Stimulated activated CD4-positive, alpha-beta T cell treated with anti-CD3 and anti-CD28 coated beads, Interleukin-4, amount 100 ng/mL, for 1 hour (primary cell): ENCODE measurements around the gene RPL39.
"Not testable (repeated sequence)": the region's sequence is repeated elsewhere in the genome, so short reads cannot be mapped to it uniquely, and the experiment has no call there.

Experiments
- DNase-seq: peaks from one replicate; pipeline ENCODE4 v3.0.0-alpha.2; 2020

Gene RPL39

GRCh38 chrX:119791437-119792231, at the start of gene RPL39:
RPL39 (minus strand) TSS chrX:119791630; CDS start chrX:119791576, 54 bp downstream.
- peak; percentile 77 for DNase-seq

GRCh38 chrX:119833905-119834304, 42.5 kb upstream of the RPL39 start:
- no peak for DNase-seq

- DNase-seq: no peak
Observed at GRCh38 chrX:119828446-119828845, 37.0 kb upstream of the RPL39 start.

DNA sequence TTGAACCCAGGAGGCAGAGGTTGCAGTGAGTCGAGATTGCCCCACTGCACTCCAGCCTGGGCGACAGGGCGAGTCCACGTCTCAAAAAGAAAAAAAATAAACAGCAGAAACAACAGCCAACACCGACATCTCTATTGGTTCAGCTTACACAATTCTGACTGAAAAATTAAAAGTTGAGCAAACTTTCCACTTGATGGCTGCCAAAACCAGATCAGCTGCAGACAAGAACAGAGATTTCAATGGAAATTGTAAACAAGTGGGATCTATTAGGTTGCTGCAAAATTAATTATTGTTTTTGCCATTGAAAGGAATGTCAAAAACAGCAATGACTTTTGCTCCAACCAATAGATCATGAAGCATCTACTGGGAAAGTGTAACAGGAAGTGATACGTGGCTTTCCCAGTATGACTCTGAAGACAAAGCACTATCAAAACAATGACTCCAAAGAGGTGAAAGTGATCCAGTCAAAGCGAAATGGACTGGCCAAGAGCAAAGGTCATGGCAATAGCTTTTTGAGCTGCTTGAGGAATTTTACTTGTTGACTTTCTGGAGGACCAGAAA, 35.0 kb upstream of the RPL39 start:
- no peak for DNase-seq

DNA sequence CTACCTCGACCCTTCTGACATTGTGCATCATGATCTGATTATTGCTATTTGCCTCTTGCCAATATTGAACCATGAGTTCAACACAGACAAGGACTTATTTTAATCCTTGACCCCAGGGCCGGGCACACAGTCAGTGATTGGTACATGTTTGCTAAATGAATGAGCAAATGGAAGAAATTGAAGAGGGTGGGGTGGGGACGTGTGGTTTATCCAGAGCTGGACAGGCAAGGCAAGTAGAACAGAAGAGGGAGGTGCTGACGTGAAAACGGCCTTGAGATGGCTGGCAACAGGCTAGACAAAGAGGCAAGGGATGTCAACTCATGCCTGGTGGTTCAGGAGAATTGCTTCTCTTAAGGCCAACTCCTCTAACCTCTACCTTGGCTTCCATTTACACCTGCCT, 32.8 kb upstream of the RPL39 start:
- not testable (repeated sequence) for DNase-seq

DNA sequence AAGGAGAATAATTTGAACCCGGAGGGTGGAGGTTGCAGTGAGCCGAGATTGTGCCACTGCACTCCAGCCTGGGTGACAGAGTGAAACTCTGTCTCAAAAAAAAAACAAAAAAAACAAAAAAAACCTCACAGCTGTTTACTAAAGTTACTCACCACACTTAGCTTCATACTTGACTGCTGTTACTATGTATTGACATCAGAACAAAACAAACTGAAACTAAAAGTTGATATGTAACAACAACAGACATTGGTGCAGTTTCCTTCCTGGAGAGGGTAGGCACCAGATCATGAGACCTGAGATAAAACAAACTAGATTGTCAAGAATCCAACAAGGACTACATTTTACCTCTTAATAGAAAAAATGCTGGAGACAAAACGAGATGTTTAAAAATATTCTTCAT, 30.3 kb upstream of the RPL39 start:
- not testable (repeated sequence) for DNase-seq

GRCh38 chrX:119817130-119817690, 25.8 kb upstream of the RPL39 start:
- no peak for DNase-seq

- no peak for DNase-seq
Observed at GRCh38 chrX:119816300-119816699, 24.9 kb upstream of the RPL39 start.

GRCh38 chrX:119809185-119809666, 17.8 kb upstream of the RPL39 start:
- no peak for DNase-seq

- DNase-seq: not testable (repeated sequence)
Observed at GRCh38 chrX:119808461-119808860, 17.0 kb upstream of the RPL39 start.

- DNase-seq: no peak
Observed at GRCh38 chrX:119802546-119802945, 11.1 kb upstream of the RPL39 start.

GRCh38 chrX:119801253-119802221, 10.1 kb upstream of the RPL39 start:
- no peak for DNase-seq

DNA sequence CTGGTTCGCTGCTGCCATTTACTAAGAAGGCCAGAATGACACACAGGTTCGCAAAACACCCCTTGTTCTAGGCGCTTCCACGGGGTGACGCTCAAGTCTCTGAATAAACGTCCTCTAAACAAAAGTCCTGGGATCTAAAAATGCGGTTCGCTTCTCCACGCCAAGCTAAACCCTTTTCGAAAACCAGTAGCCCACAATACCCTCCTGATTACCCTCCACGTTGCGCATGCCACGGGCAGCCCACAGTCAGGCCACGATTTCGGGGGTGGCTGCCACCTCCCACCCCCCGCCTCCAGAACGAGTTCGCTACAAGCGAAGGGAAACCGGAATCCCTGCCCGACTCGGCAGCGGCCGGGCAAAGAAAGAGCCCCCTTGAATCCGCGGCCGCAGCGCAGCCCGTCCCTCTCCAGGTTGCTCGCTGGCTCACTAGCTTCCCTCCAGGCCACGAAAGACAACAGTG, 423 bp downstream of the RPL39 start:
- DNase-seq: peak; percentile 46

GRCh38 chrX:119784747-119785446, 6.5 kb downstream of the RPL39 start:
- DNase-seq: peak; percentile 47

GRCh38 chrX:119783026-119783425, 8.4 kb downstream of the RPL39 start:
- DNase-seq: no peak

DNA sequence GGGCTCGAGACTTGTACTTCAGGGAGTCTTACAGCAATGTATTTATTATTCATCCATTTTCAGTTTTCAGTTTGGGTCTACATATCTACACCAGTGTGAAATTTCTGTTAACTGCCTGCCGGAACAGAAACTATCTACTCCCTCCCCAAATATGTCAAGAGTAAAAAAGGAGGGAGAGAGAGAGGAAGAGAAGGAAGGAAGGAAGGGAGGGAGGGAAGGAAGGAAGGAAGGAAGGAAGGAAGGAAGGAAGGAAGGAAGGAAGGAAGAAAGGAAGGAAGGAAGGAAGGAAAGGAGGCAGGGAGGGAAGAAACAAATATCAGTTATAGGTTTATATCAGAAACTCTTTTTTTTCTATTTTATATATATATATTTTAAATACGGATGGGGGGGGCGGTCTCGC, 12.6 kb downstream of the RPL39 start:
- DNase-seq: no peak

DNA sequence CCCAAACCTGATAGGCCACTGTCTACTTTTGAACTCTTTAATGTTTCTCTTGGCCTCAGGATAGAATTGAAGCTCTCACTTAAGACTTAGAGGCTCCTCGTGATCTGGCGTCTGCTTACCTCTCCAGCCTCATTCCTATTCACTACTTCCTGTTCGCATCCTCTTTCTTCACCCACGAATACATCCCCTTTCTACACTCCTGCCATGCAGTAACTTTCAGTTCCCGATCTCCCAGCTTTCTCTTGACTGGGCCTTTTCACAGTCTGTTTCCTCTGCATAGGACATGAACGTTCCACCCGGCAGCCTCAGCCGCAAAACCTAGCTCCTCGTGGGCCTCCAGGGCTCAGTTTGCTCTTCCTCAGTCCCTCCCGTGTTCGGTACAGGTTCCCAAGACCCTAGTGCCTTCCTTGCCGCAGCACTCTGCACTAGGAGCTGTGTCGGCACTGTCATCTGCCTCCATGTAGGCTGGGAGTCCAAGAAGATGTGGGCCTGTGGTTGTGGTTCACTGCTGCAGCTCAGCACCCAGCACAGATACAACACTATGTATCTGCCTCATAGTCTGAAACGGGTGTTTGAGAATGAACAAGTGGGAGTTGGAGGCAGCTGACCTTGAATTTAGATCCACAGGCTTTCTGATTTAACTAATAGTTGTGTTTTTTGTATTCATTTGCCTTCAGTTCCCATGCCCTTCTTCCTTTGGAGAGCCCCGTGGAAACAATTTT, 15.8 kb downstream of the RPL39 start:
- DNase-seq: no peak

DNA sequence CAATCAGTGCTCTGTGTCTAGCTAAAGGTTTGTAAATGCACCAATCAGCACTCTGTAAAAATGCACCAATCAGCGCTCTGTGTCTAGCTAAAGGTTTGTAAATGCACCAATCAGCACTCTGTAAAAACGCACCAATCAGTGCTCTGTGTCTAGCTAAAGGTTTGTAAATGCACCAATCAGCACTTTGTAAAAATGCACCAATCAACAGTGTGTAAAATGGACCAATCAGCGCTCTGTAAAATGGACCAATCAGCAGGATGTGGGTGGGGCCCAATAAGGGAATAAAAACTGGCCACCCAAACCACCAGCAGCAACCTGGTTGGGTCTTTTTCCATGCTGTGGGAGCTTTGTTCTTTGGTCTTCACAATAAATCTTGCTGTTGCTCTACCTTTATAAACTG, 22.0 kb downstream of the RPL39 start:
- not testable (repeated sequence) for DNase-seq

- not testable (repeated sequence) for DNase-seq
Observed at GRCh38 chrX:119768436-119768835, 23.0 kb downstream of the RPL39 start.

DNA sequence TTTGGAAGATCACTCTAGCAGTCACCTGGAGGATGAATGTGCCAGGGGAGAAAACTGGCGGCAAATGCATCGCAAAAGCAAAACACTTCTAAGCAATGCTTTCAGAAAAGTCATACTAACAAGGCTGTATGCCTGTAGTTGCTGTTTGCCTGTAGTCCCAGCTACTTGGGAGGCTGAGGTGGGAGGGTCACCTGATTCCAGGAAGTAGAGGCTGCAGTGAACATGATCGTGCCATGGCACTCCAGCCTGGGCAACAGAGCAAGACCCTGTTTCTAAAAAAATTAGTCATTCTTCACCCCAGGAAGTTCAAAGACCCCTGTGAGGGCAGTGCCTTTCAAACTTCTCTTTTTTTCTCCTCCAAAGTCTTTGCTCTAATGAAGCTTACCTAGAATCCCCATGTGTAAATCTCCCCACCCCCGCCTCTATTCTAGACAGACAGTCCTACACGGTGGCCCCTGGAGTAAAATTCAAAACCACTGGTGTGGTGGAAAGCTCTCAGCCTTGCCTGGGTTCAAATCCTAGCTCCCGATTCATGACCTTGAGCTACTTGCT, 27.5 kb downstream of the RPL39 start:
- DNase-seq: no peak

DNA sequence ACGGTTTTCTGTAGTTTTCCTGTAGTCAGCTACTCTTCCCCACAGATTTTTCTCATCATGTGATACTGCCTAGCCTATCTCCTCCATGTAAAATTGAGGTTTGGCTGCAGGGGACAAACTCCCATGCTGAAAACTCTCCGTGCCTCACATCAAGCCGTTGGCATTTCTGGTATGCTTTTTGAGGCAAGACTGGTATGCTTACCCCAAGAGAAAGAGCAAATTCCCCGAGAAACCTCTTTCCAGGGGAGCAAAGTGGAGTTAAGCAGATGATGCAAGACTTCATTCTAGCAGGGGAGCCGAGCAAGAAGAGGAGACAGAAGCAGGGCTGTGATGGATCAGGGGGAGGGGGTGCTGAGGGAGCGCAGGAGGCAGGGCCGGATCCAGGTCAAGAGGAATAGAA, 28.2 kb downstream of the RPL39 start:
- DNase-seq: no peak
